Measurements from ENCODE around the gene FMN1. TPM values are rescaled to one million over a fixed set of nuclear protein-coding genes. Genes with fewer than 3 reads are reported as not detected.

Gene FMN1
- total RNA-seq, 4 donors from 2014 or later = 12.6 to 52.2 (median 20.1) TPM

DNA sequence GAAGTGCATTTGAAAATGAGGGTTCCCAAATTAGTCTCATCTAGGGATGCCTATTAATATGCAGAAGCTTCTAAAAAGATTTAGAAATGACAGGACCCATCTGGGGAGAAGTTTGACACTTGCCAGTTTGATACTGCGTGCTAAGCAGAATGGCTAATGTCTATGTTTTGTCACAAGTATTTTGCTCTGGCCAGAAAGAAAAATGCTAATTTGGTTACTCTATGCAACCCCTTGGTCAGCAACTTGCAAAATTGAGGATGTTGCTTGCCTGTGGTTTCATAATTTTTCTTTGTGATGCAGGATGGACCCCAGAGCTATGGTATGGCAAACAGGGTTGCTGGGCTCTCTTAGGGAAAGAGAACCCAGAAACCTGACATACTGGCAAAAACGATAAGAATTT is 148.2 kb downstream of the FMN1 start:
- DNase-seq (ENCODE audit: low spot score in 2 of 2) = no peak
- H3K4me3 ChIP-seq (ENCODE audit: low read depth, poor library complexity, severe bottlenecking) = no peak overlapping the region
- TF ChIP-seq CTCF (IDR thresholded peaks at IDR 0.05) = no peak
- TF ChIP-seq POLR2A (IDR thresholded peaks at IDR 0.05) = no peak
- 88 to 91% methylated on average over 2 of the region's 2 CpGs for WGBS, 2 donors
- intact Hi-C loops (cut with DNase I; ENCODE audit: low total_unique reads) = no loop called here

- 75 to 79% methylated on average over 8 of the region's 8 CpGs for WGBS, 2 donors
- DNase-seq (ENCODE audit: low spot score in 2 of 2) = no peak
- TF ChIP-seq CTCF (IDR thresholded peaks at IDR 0.05) (no peak), POLR2A (IDR thresholded peaks at IDR 0.05) (no peak)
- intact Hi-C loops (cut with DNase I; ENCODE audit: low total_unique reads) = no loop called here
- H3K4me3 ChIP-seq (ENCODE audit: low read depth, poor library complexity, severe bottlenecking) = no peak overlapping the region
Measured at GRCh38 chr15:33045066-33045810, 149.3 kb downstream of the FMN1 start.

- intact Hi-C loops (cut with DNase I; ENCODE audit: low total_unique reads) = no loop called here
- 82 to 95% methylated on average over 1 of the region's 1 CpG for WGBS, 2 donors
- no peak for DNase-seq (ENCODE audit: low spot score in 2 of 2)
- H3K4me3 ChIP-seq (ENCODE audit: low read depth, poor library complexity, severe bottlenecking) = no peak overlapping the region
- no peak for TF ChIP-seq POLR2A (IDR thresholded peaks at IDR 0.05)
- no peak for TF ChIP-seq CTCF (IDR thresholded peaks at IDR 0.05)
Measured at GRCh38 chr15:33044598-33044997, 149.9 kb downstream of the FMN1 start.

DNA sequence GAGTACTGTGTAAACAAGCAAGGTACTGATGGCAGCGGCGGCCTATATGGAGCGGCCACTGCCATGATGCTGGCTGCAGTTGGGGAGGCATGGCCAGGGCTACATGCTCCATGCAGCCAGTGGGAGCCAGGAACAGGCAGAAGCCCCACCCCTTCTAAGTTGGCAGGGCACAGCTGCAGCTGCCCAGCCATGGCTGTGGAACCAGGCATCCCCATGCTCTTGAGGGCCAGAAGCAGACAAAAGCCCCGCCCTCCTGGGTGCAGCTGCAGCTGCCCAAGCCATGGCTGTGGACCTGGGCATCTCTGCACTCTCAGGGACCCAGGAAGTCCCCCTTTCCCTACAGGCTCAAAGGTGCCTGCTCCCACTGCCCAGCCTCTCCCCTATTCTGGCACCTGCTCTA is 150.9 kb downstream of the FMN1 start:
- intact Hi-C loops (cut with DNase I; ENCODE audit: low total_unique reads) = no loop called here
- no peak overlapping the region for H3K4me3 ChIP-seq (ENCODE audit: low read depth, poor library complexity, severe bottlenecking)
- no peak for DNase-seq (ENCODE audit: low spot score in 2 of 2)
- 85 to 89% methylated on average over 4 of the region's 4 CpGs for WGBS, 2 donors
- no peak for TF ChIP-seq POLR2A (IDR thresholded peaks at IDR 0.05)
- TF ChIP-seq CTCF (IDR thresholded peaks at IDR 0.05) = no peak

DNA sequence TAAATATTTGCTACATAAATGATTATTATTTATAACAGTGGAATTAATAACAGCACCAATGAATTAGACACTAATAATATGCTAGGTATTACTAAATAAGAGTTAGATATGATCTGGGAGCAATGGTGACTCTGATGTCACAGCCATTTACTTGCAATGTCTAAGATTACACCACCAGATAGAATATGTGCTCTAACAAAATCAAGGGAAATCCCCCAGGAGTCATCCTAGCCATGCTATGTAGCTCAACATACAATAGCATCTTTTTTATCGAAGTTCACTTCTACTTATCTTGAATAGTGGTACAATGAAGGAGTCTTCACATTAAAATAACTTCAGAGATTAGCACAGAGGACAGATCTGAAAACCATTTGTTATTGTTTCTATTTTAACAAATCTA is 154.0 kb downstream of the FMN1 start:
- WGBS, 2 donors = 84 to 87% methylated on average over 1 of the region's 1 CpG
- no peak for TF ChIP-seq POLR2A (IDR thresholded peaks at IDR 0.05)
- no peak for TF ChIP-seq CTCF (IDR thresholded peaks at IDR 0.05)
- intact Hi-C loops (cut with DNase I; ENCODE audit: low total_unique reads) = no loop called here
- no peak for DNase-seq (ENCODE audit: low spot score in 2 of 2)
- H3K4me3 ChIP-seq (ENCODE audit: low read depth, poor library complexity, severe bottlenecking) = no peak overlapping the region

DNA sequence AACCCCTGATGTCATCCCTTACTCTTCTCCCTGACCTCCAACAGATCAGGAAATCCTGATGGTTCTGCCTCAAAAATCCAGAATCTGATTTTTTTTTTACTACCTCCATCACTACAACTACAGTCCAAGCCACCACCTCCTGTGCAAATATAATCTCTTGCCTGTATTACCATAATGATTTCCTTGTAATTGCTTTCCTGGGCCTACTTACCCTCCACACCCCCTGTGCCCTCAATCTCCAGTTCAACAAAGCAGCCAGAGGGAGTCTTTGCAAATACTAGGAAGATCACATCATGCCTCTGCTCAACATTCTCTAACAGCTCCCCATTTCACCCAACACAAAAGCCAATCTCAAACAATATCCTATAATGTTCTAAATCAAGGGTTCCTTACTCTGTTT is 159.9 kb downstream of the FMN1 start:
- no peak overlapping the region for H3K4me3 ChIP-seq (ENCODE audit: low read depth, poor library complexity, severe bottlenecking)
- no peak for DNase-seq (ENCODE audit: low spot score in 2 of 2)
- TF ChIP-seq POLR2A (IDR thresholded peaks at IDR 0.05) (no peak), CTCF (IDR thresholded peaks at IDR 0.05) (no peak)
- intact Hi-C loops (cut with DNase I; ENCODE audit: low total_unique reads) = no loop called here
